ENCODE results near the gene NIPBL.

- TF ChIP-seq CTCF (IDR thresholded peaks at IDR 0.05) (no peak), EZH2 (IDR thresholded peaks at IDR 0.05) (no peak)
Measured at GRCh38 chr5:36901856-36902255, 25.3 kb downstream of the NIPBL start.
